Duodenal mucosa (tissue), 2 donors: ENCODE measurements around the gene GPATCH8.
"Not testable (repeated sequence)": the region's sequence is repeated elsewhere in the genome, so short reads cannot be mapped to it uniquely, and the experiment has no call there.

Experiments
- H3K27ac ChIP-seq: one replicate; pipeline ENCODE4 v1.7.0; 2013; ENCODE audit warnings: low read depth, low read length
- H3K27me3 ChIP-seq, 2 donors: one replicate each; pipeline ENCODE4 v1.7.0; 2013; ENCODE audit warnings: low read length in 2 of 2, control low read depth in 1 of 2; ENCODE audit not compliant: insufficient read depth in 2 of 2, control insufficient read depth in 1 of 2
- H3K36me3 ChIP-seq, 2 donors: one replicate each; pipeline ENCODE4 v1.7.0; 2013; ENCODE audit warnings: low read length in 2 of 2, control low read depth in 1 of 2; ENCODE audit not compliant: insufficient read depth in 2 of 2, control insufficient read depth in 1 of 2
- H3K4me1 ChIP-seq, 2 donors: one replicate each; pipeline ENCODE4 v1.7.0; 2013; ENCODE audit warnings: low read length in 2 of 2, control low read depth in 1 of 2; ENCODE audit not compliant: insufficient read depth in 2 of 2, control insufficient read depth in 1 of 2
- H3K4me3 ChIP-seq, 2 donors: one replicate each; pipeline ENCODE4 v1.7.0; 2013; ENCODE audit warnings: low read length in 2 of 2, low read depth in 1 of 2
- H3K9ac ChIP-seq, 2 donors: one replicate each; pipeline ENCODE4 v1.7.0; 2013; ENCODE audit warnings: low read length in 2 of 2, low read depth in 1 of 2
- H3K9me3 ChIP-seq, 2 donors: one replicate each; pipeline ENCODE4 v1.7.0; 2013; ENCODE audit warnings: low read length in 2 of 2, control low read depth in 1 of 2; ENCODE audit not compliant: control insufficient read depth in 1 of 2

The GPATCH8 gene

GRCh38 chr17:44379887-44380286, 123.3 kb downstream of the GPATCH8 start:
- no peak overlapping the region for H3K9ac ChIP-seq
- no peaks in the 10 kb centered on the region for H3K9me3 ChIP-seq
- no peak overlapping the region for H3K4me3 ChIP-seq
- no peaks in the 10 kb centered on the region for H3K36me3 ChIP-seq
- peaks cover 16 to 20% of the 10 kb centered on the region in 2 donors for H3K27me3 ChIP-seq
- no peak overlapping the region for H3K27ac ChIP-seq
- peaks cover 4 to 5% of the 10 kb centered on the region in 2 donors for H3K4me1 ChIP-seq

- no peaks in the 10 kb centered on the region for H3K9me3 ChIP-seq
- H3K4me1 ChIP-seq: no peaks in the 10 kb centered on the region
- H3K4me3 ChIP-seq: no peak overlapping the region
- H3K36me3 ChIP-seq: no peaks in the 10 kb centered on the region
- H3K27me3 ChIP-seq: peaks cover 9 to 12% of the 10 kb centered on the region in 2 donors
- no peak overlapping the region for H3K9ac ChIP-seq
- H3K27ac ChIP-seq: no peak overlapping the region
These were observed 125.0 kb downstream of the GPATCH8 start for GRCh38 chr17:44378171-44378705.

GRCh38 chr17:44376779-44377178, 126.4 kb downstream of the GPATCH8 start:
- H3K4me3 ChIP-seq: no peak overlapping the region
- no peak overlapping the region for H3K9ac ChIP-seq
- no peak overlapping the region for H3K27ac ChIP-seq
- no peaks in the 10 kb centered on the region for H3K36me3 ChIP-seq
- no peaks in the 10 kb centered on the region for H3K9me3 ChIP-seq
- no peaks in the 10 kb centered on the region for H3K4me1 ChIP-seq
- peaks cover 4 to 9% of the 10 kb centered on the region in 2 donors for H3K27me3 ChIP-seq

- no peak overlapping the region for H3K27ac ChIP-seq
- H3K27me3 ChIP-seq: peaks cover 4 to 8% of the 10 kb centered on the region in 2 donors
- H3K9me3 ChIP-seq: no peaks in the 10 kb centered on the region
These were observed 127.1 kb downstream of the GPATCH8 start for GRCh38 chr17:44376124-44376523.

GRCh38 chr17:44375196-44376017, 127.8 kb downstream of the GPATCH8 start:
- Histone ChIP-seq H3K27me3 (peaks cover 4 to 8% of the 10 kb centered on the region in 2 donors), H3K9ac (no peak overlapping the region), H3K4me1 (no peaks in the 10 kb centered on the region), H3K27ac (no peak overlapping the region), H3K9me3 (no peaks in the 10 kb centered on the region), H3K36me3 (no peaks in the 10 kb centered on the region), H3K4me3 (no peak overlapping the region)

More at GRCh38 chr17:44376124-44376523, 127.1 kb downstream of the GPATCH8 start:
- Histone ChIP-seq H3K4me3 (no peak overlapping the region), H3K36me3 (no peaks in the 10 kb centered on the region), H3K4me1 (no peaks in the 10 kb centered on the region), H3K9ac (no peak overlapping the region)

- no peak overlapping the region for H3K9ac ChIP-seq
- no peaks in the 10 kb centered on the region for H3K4me1 ChIP-seq
- no peaks in the 10 kb centered on the region for H3K36me3 ChIP-seq
- peaks cover 4 to 8% of the 10 kb centered on the region in 2 donors for H3K27me3 ChIP-seq
- H3K4me3 ChIP-seq: no peak overlapping the region
- H3K27ac ChIP-seq: no peak overlapping the region
- H3K9me3 ChIP-seq: no peaks in the 10 kb centered on the region
These were observed 128.7 kb downstream of the GPATCH8 start for GRCh38 chr17:44374306-44375195.

- Histone ChIP-seq H3K9ac (no peak overlapping the region), H3K27ac (no peak overlapping the region), H3K36me3 (no peaks in the 10 kb centered on the region), H3K9me3 (no peaks in the 10 kb centered on the region), H3K4me3 (no peak overlapping the region), H3K27me3 (peaks cover 4 to 11% of the 10 kb centered on the region in 2 donors), H3K4me1 (no peaks in the 10 kb centered on the region)
These were observed 131.2 kb downstream of the GPATCH8 start for GRCh38 chr17:44372036-44372435.

- not testable (repeated sequence) for H3K9ac ChIP-seq, H3K27ac ChIP-seq, H3K4me1 ChIP-seq, H3K9me3 ChIP-seq, H3K4me3 ChIP-seq, H3K36me3 ChIP-seq
- H3K27me3 ChIP-seq: peaks cover 4 to 12% of the 10 kb centered on the region in 2 donors
These were observed 133.7 kb downstream of the GPATCH8 start for GRCh38 chr17:44369414-44370023.

GRCh38 chr17:44368391-44369243, 134.6 kb downstream of the GPATCH8 start:
- not testable (repeated sequence) for H3K9me3 ChIP-seq, H3K4me3 ChIP-seq, H3K36me3 ChIP-seq, H3K4me1 ChIP-seq, H3K9ac ChIP-seq, H3K27ac ChIP-seq
- peaks cover 4 to 12% of the 10 kb centered on the region in 2 donors for H3K27me3 ChIP-seq
